HL-60 (cell line): ENCODE data around the gene DIAPH3.

Experiments used
- CTCF ChIP-seq: IDR thresholded peaks from one replicate; pipeline ENCODE4 v1.5.1; 2011; ENCODE audit warnings: low read length, control low read depth, inconsistent platforms; ENCODE audit not compliant: insufficient read depth
- REST ChIP-seq: IDR thresholded peaks from 2 replicates; pipeline ENCODE4 v1.6.1; 2012; ENCODE audit warnings: low read depth; ENCODE audit not compliant: insufficient replicate concordance

- TF ChIP-seq CTCF (no peak), REST (no peak)
These were observed 295.9 kb downstream of the DIAPH3 start for GRCh38 chr13:59867867-59868266.
